GM18520 (cell line): ENCODE results near the gene SMC6.

Experiments used
- ATAC-seq: cut with Tn5 transposase; IDR thresholded peaks from one replicate; pipeline ENCODE4 v1.9.1; 2021; ENCODE audit not compliant: unreplicated experiment

SMC6 gene

GRCh38 chr2:17719562-17720371, 33.8 kb downstream of the SMC6 start:
- ATAC-seq = no peak

DNA sequence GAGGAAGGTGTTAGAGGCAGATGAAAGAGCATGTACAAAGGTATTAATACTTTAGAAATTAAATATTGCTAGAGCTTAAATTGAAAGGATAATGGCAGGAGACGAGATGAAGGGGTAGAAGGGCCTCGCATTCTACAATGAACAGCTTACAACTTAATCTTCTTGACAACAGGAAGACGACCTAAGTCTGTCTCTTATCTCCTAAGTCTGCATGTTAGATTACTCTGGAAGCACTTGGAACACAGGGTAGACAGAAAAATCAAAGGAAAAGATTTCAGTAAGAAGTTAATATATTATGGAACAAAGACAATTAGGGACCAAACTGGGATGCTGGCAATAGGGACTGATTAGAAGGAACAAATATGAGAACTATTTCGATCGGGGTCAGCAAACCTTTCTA, 34.9 kb downstream of the SMC6 start:
- ATAC-seq = no peak

GRCh38 chr2:17717666-17718065, 35.9 kb downstream of the SMC6 start:
- no peak for ATAC-seq

- no peak for ATAC-seq
Observed at GRCh38 chr2:17713291-17713690, 40.3 kb downstream of the SMC6 start.

DNA sequence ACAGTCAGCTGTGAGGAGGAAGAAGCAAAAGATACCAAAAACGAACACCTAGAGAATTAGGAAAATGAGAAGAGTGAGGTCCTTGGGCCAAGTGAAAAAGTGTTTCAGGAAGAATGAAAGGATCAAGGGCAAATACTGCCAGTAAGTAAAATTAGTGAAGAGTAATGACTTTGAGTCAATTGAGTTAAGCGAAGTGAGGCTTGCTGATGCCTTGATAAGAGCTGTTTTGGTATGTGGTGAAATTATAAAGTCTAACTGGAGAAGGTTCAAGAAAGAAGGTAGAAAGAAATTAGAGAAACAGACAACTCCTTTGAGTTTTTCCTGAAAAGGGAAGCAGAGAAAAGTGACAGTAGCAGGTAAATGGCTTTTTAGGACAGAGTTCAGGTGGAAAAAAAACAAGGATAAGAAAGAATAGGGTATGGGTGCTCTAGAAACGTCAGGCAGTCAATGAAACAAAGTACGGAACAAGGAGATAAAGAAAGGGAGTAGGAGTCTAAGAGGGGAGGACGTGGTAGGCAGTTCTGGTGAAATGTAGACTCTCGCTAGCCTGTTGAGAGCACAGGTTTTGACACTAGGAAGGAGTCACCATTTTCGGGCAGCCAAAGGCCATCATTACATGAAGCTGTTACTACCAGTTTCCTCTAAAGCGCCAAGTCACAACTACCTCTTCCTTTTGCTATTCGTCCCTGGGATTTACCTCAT, 42.9 kb downstream of the SMC6 start:
- no peak for ATAC-seq

DNA sequence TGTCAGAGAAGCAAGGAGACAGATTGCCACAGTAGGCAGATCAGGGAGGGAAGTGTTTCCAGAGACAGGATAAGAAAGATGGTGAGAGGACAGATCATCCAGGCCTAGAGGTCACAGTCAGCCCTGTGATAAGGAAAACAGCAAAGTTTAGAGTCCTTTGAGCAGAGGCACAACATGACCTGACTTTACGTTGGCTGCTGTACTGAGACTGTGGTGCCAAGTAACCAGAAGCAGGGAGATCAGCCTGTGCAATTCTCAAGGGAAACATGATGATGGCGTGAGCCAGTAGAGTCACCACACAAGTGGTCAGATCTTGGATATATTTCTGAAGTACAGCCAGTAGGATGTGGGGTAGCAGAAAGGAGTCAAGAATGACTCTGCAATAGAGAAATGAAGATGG, 43.7 kb downstream of the SMC6 start:
- ATAC-seq = no peak

- no peak for ATAC-seq
Observed at GRCh38 chr2:17708501-17708900, 45.1 kb downstream of the SMC6 start.

DNA sequence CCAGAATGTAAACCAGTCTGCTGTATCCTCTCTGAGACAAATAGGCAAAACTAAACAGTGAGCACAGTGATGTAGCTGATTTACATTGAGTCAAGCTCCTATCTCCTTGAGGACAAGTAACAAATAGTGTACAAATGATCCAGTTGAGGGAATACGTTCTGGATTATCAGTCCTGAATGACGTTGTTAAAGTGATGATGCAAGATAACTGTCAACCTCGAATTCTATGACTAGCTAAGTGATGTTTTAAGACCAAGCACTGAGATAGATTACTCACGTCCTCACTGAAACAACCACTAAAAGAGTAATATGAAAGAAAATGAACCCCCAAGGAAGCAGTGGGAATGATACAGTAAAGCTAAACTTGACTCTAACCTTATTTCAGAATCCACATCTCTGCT, 46.8 kb downstream of the SMC6 start:
- ATAC-seq = no peak

DNA sequence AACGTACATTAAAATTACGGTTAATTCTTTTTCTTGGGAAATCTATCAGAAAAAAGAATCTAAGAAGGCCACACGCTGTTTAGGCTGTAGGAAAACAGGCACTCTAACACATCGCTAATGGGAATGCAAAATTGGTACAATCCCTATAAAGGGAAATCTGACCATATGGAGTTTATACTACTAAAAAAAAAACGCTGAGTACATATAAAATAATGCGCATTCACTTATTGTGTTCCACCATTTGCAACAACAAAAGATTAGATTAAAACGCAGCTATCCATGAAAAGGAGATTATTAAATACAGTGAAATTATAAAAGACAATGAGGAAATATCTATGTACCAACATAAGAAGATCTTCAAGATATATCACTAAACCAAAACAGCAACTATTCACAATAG, 62.8 kb downstream of the SMC6 start:
- no peak for ATAC-seq

GRCh38 chr2:17689010-17689409, 64.6 kb downstream of the SMC6 start:
- no peak for ATAC-seq

DNA sequence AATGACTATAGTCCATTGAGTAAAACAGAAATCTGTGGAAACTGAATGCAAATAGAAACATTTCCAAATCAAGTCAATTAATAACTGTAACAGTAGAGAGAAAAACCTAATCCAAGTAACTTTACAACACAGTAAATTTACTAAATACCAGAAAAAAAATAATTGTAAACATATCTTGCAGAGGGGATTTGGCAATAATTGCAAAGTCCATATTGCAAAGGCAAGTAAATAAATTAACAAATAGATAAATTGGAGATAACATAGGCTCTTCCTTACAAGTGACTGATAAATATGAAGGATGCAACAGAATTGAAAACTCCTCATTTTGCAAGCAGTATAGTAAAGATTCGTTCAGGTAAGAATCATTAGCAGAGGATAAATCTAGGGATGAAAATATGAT, 65.0 kb downstream of the SMC6 start:
- no peak for ATAC-seq

- ATAC-seq = no peak
Observed at GRCh38 chr2:17683981-17684380, 69.6 kb downstream of the SMC6 start.

DNA sequence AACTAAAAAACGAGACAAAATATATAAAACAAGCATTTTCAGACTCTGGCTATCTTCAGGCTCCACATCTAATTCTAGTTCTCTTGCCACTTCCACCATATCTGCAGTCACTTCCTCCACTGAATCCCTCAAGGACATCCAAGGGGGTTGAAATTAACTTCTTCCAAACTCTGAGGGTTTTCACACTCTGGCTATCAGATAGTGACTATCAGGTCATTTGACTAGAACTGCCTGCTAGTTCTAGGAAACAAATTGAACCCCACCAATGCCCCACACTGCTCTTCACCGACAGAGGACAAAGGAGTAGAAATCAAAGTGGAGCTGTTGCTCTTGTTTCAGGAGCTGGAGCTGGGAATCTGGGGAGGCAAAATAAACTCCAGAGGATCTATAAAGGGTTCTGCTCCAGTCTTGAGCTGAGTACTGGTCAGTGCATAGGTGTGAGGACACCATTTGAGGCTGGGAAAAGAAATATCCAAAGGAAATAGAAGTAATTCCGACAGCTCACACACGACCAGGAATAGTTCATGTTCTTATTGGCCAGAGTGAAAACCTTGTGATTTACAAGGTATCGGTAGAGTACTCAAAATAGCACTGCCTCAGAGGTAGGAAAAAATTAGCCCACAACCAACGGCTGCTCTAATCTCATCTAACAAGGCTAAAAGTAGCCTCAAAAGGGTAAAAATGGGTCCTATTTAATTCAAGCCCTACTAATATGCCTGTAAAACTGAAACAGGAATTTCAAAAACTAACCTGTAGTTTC, 71.3 kb downstream of the SMC6 start:
- ATAC-seq = no peak

GRCh38 chr2:17680119-17680518, 73.5 kb downstream of the SMC6 start:
- ATAC-seq = no peak

GRCh38 chr2:17674817-17675216, 78.8 kb downstream of the SMC6 start:
- ATAC-seq = no peak

DNA sequence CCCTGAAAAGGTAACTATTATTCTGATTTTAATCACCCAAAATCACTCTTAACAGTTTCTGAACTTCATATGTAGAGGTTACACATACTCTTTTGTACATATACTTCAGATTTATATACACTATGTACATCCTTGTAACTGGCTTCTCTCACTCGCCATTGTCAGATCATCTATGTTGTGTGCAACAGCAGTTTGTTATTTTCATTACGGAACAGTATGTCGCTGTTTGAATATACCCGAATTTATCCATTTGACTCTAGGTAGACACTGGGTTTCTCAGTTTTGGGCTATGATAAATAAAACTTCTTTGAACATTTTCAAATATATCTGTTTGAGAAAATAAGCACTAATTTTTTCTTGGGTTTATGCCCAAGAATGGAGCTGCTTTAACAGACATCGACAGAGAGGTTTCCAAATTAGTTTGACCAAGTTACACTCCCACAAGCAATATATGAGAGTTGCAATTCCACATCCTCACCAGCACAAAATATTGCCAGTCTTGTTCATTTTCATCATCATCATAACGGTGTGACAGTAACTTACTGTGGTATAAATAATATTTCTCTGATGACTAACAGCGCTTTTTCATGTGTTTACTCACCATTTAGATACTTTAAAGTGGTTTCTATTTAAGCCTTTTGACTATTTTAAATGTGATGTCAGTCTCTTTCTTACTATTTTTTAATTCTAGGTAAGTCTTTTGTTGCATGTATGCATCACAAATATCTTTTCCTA, 80.9 kb downstream of the SMC6 start:
- no peak for ATAC-seq

GRCh38 chr2:17667898-17668297, 85.7 kb downstream of the SMC6 start:
- no peak for ATAC-seq

DNA sequence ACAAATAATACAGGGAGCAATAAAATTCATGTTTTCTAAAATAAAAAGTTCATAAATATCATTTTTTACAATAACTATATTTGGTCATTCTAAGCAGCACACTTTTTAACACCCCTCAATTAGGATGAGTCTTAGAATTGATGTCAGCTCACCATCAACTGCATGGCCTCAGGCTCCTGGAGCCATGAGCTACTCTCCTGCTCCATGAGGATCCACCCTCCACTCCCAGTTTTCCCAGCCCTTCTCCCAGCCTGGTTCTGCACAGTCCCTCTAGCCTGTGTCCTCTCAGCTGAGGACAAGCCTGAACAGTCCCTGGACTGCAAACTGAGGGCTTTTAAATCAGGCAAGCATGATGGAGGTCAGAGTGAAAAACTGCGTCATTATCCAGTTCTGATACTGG, 89.1 kb downstream of the SMC6 start:
- ATAC-seq = no peak

DNA sequence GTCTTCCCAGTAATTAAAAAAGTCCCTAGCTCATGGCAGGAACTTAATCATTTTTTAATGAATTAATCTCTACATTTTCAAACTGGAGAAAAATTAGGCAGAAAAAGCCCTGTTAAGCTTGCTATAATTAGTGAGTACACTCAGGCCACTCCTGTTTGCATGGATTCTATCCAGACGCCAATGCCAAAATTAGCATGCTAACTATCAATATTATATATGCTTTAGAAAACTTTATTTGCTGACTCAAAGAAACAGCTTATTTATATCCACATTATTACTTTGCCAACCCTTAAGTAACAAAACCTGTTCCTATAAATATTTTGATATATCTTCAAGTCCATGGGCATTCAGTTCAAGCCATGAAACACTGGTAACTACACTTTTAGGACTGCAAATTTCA, 90.9 kb downstream of the SMC6 start:
- no peak for ATAC-seq

DNA sequence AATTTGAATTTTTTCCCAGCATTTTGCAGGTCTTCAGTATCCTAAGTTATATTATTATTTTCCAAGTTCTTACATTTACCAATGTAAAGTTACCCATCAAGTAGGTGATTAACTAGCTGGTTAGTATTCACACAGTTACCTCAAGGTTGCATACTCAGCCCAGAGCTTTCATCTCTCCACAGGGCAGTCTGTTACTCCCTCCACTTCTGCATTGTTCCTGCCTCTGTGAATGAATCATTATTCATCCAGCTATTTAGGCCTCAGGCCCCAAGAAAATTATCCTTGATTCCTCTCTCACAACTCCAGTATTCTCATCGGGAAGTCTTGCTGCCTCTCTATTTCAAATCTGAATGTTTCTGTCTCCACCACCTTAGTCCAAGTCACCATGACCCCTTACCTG, 92.2 kb downstream of the SMC6 start:
- no peak for ATAC-seq

DNA sequence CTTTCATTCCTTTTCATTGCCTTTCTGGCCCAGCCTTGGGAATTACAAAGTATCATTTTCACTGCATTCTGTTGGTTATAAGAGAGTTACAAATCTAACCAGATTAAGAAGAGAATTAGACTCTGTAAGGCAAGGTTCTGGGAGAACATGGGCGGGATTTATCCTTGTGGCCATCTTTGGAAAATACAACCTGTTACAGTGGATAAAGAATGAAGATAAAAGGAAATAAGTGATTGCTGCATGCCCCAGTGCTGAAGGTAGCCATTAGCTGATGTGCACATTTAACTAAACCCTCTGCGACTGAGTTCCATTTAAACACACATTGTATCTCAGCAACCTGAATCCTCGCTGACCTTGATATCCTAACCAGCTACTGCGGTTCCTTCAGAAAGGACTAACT, 93.4 kb downstream of the SMC6 start:
- no peak for ATAC-seq
